ENCODE measurements around the gene KLF7. TPM values are rescaled to one million over a fixed set of nuclear protein-coding genes. Genes with fewer than 3 reads are reported as not detected.

KLF7 gene
- total and polyA plus RNA-seq, 2 donors (not counting 3 experiments of a cell fraction or from before 2014, with no cell fraction given): 32.8 to 42.9 TPM

GRCh38 chr2:207215308-207215707, 49.6 kb upstream of the KLF7 start:
- dilution Hi-C loops (cut with MboI; ENCODE audit: extremely low pct_ligation_motif_present, low sequenced_read_pairs): no loop called here
- no peaks in the 10 kb centered on the region for H3K27me3 ChIP-seq (ENCODE audit: control insufficient read depth in 2 of 2, insufficient read depth in 2 of 2, low read length in 2 of 2)
- H4K20me1 ChIP-seq (replicated peaks; ENCODE audit: control insufficient read depth, extremely low read depth, insufficient read depth, low read length): no peaks in the 10 kb centered on the region
- no peak overlapping the region for H2AFZ ChIP-seq (ENCODE audit: low read depth, low read length)
- FAIRE-seq: no peak
- ChIA-PET POLR2A (no interaction called here), CTCF (interaction anchor here (1.4 kb wide), 1 partner anchor 258 kb away, joined by 3 read pairs; no protein-coding TSS in a partner anchor)
- no peak overlapping the region for H3K4me3 ChIP-seq (replicated peaks in 1 of 3; ENCODE audit: insufficient read depth in 1 of 3, low read depth in 1 of 3, low read length in 3 of 3)
- intact Hi-C loops (cut with micrococcal nuclease): no loop called here
- no peak overlapping the region for H3K9ac ChIP-seq (replicated peaks; ENCODE audit: extremely low read depth, insufficient read depth, low read length)
- no peaks in the 10 kb centered on the region for H3K9me3 ChIP-seq (replicated peaks; ENCODE audit: control insufficient read depth, insufficient read depth, low read length)
- BruUV-seq (replicated peaks): no TSS peak
- TF ChIP-seq MAX (IDR thresholded peaks at IDR 0.05; ENCODE audit: insufficient read depth, insufficient read length): no peak
- no peak for TF ChIP-seq FOS (IDR thresholded peaks at IDR 0.05; ENCODE audit: borderline replicate concordance, insufficient read depth, low read length)
- no peak for TF ChIP-seq MYC (IDR thresholded peaks at IDR 0.05; ENCODE audit: low read depth, low read length)
- TF ChIP-seq CTCF (IDR thresholded peaks at IDR 0.05; ENCODE audit: extremely low read depth in 1 of 2, insufficient read depth in 1 of 2, low read depth in 1 of 2, low read length in 2 of 2): no peak
- TF ChIP-seq EZH2 (IDR thresholded peaks at IDR 0.05; ENCODE audit: borderline replicate concordance, low read depth, low read length, severe bottlenecking): no peak
- TF ChIP-seq POLR2AphosphoS5 (IDR thresholded peaks at IDR 0.05; ENCODE audit: insufficient read depth, low read depth, low read length): no peak
- no peak for TF ChIP-seq JUN (IDR thresholded peaks at IDR 0.05; ENCODE audit: borderline replicate concordance, insufficient read depth, insufficient read length, low read depth)
- H3K36me3 ChIP-seq (ENCODE audit: control insufficient read depth in 2 of 2, extremely low read depth in 1 of 2, insufficient read depth in 2 of 2, low read length in 2 of 2): no peaks in the 10 kb centered on the region
- H3K9me1 ChIP-seq (replicated peaks; ENCODE audit: control insufficient read depth, extremely low read depth, insufficient read depth, low read length): no peaks in the 10 kb centered on the region
- no peaks in the 10 kb centered on the region for H3K79me2 ChIP-seq (ENCODE audit: control insufficient read depth, insufficient read depth, low read length)
- H3K4me1 ChIP-seq (ENCODE audit: control insufficient read depth, extremely low read depth, insufficient read depth, low read length): no peaks in the 10 kb centered on the region
- no peak overlapping the region for H3K4me2 ChIP-seq (ENCODE audit: insufficient read depth, low read length)
- DNase-seq (ENCODE audit: low read depth, low spot score): no peak
- H3K27ac ChIP-seq (ENCODE audit: insufficient read depth, low read depth, low read length): no peak overlapping the region
